ENCODE results near the gene SLC50A1. TPM values are rescaled to one million over a fixed set of nuclear protein-coding genes. Genes with fewer than 3 reads are reported as not detected.

The SLC50A1 gene
- total and polyA plus RNA-seq, 9 of the 15 experiments (the other 6 are each of a cell fraction or from before 2014, with no cell fraction given): 46.5 to 132 (median 91.9) TPM

GRCh38 chr1:155139895-155140629 lies 4.4 kb downstream of the SLC50A1 start, which contains the start of gene DPM3 (continued):
- TF ChIP-seq SMAD1 (IDR thresholded peaks at IDR 0.05; ENCODE audit: low read depth, low read length, partially characterized antibody) (peak; percentile 63), ARID3B (CRISPR knock-in tag; IDR thresholded peaks at IDR 0.05; ENCODE audit: borderline replicate concordance) (no peak), NR3C1 (CRISPR knock-in tag; IDR thresholded peaks at IDR 0.05) (no peak), SMARCB1 (IDR thresholded peaks at IDR 0.05; ENCODE audit: insufficient read length, low read depth) (no peak), ELF1 (tag; IDR thresholded peaks at IDR 0.05) (peak; percentile 79), SREBF1 (IDR thresholded peaks at IDR 0.05; ENCODE audit: borderline replicate concordance, low read depth, low read length) (peak; percentile 69; the same call in 1 of the 2 replicates), BRCA1 (IDR thresholded peaks at IDR 0.05) (no peak), BRCA1 (CRISPR knock-in tag; IDR thresholded peaks at IDR 0.05) (no peak), ARID2 (IDR thresholded peaks at IDR 0.05) (no peak), SRSF3 (IDR thresholded peaks at IDR 0.05; ENCODE audit: insufficient read depth, low read length) (no peak), GATAD2B (IDR thresholded peaks at IDR 0.05; ENCODE audit: borderline replicate concordance) (no peak), MECOM (CRISPR knock-in tag; IDR thresholded peaks at IDR 0.05) (no peak), HNRNPH1 (optimal IDR thresholded peaks at IDR 0.05; ENCODE audit: low read depth, low read length) (no peak), KHSRP (IDR thresholded peaks at IDR 0.05) (no peak)

Data from K562 (cell line).